ENCODE data around the gene C10orf95.
A peak's percentile ranks its signal among the peaks of the same experiment; 100 is the strongest.

Gene C10orf95

DNA sequence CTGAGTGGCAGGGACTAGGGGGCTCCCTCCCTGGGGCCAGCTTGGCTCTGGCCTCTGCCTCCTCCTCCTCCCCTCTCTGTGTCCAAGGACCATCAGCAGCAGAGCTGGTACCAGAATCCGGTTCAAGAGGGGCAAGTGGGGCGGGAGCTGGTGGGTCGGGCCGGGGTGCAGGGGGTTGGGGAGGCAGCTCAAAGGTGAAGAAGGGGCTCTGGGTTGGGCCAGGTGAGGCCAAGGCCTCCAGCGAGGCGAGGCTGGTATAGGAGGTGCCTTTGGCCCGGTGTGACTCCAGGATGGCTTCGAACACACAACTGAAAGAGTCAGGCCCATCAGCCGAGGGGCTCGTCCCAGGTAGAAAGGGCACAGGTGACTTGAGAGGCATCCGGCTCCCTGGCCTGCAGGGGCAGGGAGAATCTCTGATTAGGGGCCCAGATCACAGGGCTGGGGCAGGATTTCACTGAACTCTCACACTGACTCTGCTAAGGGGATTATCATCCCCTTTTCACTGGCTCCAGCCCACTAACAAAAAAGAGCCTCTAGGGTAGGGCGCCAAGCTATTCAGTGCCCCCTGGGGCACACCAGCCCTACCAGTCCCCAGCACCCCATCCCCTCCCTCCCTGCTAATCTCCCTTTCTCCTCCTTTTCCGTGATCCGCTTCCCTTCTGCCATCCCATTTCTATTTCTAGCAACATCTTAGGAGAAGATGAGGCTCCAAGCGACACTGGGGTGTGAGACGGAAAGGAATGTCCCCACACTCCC, 37.4 kb downstream of the C10orf95 start:
- DNase-seq: no peak

- peak in 1 of 2 experiments; percentile 50 for DNase-seq
Observed at GRCh38 chr10:102413053-102413705, 38.2 kb downstream of the C10orf95 start.

DNA sequence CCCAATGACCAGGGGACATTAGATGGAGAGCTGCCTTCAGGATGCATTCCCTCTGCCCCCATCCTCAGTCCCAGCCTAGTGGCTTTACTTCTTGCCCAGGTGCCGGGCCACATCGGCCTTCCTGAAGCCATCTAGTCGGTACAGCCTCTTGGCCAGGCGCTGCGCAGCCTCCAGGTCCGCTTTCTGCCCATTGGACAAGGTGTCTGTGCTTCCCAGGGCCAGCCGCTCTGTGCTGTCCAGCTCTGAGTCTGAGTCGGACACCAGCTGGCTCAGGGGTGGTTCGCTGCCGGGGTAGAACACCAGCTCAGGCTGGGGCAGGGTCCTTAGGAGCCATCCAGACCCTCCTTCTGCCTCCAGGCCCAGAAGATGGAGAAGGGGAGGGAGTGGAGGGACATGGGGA, 39.0 kb downstream of the C10orf95 start:
- DNase-seq: no peak

DNA sequence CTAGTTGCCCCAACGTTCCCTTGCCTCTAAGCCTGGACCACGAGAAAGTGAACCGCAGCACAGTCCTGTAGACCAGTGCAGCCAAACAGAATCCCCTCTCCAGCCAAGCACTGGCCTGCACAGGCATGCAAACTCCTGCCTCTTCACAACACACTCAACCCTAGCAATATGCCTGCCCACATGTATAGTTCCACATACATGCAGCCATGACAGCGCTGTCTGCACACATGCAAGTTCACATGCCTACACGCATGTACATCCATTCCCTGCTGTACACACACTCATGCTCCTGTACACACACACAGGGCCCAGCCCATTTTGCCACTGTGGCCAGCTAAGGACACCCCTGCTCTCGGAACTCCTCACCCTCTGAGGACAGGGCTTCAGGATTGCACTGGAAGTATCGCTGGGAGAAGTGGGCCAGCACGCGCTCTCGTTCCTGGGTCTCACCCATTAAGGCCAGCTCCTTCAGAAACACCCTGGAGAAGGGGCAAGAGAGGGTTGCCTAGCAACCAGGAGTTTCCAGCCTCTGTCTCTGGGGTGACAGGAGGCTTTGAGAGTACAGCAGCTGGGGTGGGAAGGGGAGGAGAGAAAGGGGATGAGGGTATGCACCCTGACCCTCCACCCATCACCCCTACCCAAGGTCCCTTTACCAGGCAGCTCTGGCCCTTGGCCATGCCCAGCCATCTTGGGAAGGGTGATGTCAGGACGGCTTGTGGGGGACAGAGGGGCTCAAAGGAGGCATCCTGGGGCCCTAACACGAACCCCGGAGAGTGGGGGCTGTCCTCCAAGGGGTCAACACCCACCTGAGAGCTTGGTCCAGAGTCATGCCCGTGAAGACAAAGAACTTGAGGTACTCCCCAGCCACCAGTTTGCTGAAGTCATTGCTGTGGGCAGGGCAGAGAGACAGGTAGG, 39.7 kb downstream of the C10orf95 start:
- DNase-seq: no peak

- peak; percentile 74 to 83 for DNase-seq
Observed at GRCh38 chr10:102410429-102411073, 40.8 kb downstream of the C10orf95 start.

DNA sequence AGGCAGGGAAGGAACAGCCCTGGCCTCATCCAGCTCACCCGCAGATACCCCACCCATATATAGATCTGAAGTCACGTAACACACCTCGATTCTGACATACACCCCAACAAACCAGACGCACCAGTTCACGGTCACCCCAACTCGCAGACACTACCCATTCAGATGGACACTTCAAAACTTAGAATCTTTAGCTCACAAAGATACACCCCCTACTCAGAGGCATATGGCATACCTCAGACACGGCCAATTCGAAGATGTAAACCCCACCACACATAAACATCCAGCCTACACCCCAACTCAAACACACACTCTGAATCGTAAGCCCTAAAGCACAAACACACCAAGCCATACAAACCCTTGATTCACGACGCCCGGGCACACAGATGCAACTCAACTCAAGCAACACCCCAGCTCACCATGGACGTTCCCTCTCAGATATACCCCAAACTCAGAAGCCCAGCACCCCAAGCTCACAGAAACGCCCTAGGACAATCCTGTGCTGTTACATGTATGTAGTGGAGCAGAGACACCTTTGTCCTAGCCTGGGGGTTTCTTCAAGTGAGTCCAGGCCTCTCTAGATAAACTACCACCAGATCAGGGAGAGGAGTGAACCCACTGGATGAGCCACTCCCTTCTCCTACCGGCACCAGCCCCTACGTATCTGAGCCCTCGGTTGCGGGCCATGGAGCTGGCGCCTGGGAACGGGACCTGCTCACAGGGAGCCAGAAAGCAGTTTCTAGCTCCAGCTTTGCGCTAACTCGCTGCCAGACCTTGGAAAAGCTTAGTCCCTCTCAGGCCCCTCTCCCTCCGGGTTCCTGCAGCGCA, 41.5 kb downstream of the C10orf95 start:
- no peak for DNase-seq

DNA sequence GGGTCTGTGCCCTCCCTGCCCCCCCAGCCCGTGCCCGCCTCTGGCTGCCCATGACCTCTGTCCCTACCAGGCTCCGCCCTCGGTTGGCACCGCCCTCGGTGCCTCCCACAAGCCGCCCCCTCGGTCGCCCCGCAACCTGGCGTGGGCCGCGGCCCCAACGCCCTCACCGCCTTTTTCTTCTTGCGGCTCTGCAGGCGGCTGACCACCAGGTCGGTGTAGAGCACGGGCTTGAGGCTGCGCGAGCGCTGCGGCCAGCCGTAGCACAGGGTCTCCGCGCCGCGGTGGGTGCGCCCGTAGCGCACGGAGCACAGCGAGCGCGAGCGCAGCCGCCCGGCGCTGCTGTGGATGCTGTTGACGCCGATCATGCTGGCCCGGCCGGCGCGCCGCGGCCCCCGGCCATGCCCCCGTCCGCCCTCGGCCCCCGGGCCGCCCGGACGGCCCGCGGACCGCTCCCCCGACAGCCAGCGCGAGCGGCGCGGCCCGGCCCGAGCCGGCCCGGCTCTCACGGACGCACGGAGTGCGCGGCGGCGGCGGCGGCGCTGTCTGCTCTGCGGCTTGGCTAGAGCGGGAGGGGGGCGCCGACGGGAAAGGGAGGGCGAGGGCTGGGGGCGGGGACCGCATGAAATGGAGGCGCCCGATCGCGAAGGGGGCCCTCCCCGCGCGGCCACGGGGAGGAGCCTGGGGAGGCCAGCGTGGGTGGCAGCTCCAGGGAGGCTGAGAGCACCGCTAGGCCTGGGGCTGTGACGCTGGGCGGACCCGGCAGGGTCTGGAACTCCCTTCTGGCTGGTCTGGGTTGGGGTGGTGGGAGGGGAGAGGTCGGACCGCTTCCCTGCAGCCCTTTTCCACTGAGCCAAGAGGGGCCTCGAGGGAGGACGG, 42.4 kb downstream of the C10orf95 start:
- peak; percentile 83 to 86 for DNase-seq

GRCh38 chr10:102408131-102408727, 43.1 kb downstream of the C10orf95 start:
- DNase-seq: no peak

DNA sequence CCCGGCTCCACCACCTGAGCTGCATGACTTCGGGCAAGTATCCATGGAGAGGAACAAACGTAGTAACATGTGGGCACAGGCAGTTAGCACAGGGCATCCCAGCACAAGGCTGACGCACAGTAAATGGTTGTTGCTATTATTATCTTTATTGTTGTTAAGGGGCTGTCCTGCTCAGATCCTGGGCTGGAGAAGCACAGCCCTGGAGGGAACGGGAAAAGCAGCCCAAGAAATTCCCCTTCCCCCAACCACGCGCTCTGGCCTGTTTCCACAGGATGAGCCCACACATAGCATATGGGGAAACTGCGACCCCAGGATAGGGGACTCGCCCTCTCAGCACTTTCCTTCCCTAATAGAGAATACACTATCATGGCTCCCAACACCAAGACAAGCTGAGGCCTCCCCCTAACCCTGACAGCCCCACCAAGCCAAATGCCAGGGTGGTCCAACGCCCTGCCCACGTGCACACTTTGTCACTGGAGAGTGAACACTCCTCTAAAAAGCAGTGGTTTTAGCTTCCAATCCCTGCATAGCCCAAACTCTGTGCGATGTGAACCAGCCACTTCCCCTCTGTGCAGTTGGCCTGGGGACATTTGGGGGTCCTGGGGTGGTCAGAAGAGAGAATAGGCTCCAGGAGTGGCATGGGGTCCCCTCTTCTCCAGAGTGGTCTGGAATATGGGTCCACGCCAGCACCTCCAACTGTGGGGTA, 43.8 kb downstream of the C10orf95 start:
- DNase-seq: no peak

DNA sequence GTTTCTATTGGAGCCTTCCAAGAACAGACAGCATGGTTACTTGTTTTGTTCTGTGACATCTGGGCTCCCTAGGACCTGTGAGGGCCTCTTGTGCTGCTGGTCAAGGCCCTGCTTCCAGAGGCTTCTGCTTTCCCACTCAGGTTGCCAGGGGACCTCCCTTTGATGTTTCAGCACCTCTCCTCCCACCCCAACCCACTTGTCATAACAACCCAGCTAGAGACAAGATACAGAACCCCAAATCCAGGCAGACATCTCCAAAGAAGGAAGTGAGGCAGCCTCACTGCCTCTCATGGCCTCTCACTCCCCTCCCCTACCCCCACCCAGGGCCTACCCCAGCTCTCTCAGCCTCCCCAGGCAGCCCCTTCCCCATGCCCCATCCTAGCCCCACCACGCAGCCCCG, 44.5 kb downstream of the C10orf95 start:
- DNase-seq: no peak

DNA sequence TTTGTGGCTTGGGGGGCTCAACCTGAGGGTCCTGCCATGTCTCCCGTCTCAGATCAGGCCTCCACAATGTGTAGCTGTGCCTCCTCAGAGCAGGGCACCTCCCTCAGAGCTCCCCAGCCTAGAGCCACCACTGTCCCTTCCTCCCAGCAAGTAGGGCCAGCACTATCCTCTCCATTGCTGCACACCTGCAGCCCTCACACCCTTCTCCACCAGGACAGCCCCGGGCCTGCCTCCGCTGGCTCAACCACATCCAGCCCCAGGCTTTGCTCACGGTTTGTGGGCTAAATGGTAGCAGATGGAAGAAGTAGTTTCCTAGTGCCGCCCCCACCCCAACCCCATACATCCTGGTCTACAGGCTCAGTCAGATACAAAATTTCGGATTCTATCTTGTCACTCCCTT, 45.7 kb downstream of the C10orf95 start:
- no peak for DNase-seq

GRCh38 chr10:102405108-102405571, 46.2 kb downstream of the C10orf95 start:
- no peak for DNase-seq

DNA sequence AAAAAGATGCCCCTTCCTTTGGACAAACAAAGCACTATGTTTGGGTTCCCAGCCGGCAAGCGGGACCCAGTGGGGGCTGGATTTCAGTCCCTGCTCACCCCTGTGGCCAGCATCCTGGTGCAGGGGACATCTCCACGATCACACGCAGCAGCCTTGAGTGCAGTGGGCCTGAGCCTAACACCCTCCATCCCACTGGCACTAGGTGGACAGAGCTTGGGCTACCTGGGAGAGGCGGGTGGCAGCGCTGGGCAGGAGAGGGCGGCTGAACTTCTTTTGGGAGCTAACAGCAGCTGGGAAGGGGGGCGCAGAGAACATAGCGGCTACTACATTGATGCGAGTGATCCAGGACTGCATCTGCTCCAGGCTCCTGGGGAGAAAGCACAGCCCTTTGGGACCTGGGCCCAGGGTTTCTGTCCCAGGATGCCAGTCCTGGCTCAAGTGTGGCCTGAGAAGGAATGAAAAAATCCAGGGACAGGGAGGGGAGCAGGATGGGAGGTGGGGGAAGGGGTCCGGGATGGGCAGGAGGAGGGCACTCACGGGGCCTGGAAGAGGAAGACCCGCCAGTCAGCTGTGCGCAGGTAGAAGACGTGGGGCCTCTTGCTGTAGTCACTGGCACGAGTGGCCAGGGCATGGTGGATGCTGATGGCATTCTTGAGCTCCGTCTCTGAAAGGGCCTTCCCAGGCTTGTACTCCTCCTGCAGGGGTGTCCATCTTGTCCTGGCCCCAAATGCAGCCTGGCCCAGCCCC, 46.8 kb downstream of the C10orf95 start:
- DNase-seq: no peak

DNA sequence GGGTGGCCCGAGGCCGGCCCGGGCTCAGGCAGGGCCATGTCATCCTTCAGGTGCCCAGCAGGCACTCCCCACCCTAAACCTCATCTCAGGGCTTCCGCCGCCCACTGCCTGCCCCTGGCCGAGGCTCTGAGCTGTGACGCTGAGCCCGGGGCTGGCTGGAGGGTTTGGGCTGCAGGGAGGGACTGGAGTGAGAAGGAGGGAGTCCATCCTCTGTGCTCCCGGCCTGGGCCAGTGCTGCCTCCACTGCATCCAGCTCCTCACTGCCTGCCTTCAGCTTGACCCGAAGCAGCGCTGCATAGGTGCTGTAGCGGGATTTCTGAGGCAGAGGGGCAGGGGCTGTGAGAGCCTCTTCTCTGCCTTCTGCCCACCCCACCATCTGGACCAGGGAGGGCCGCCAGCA, 48.2 kb downstream of the C10orf95 start:
- DNase-seq: no peak

- no peak for DNase-seq
Observed at GRCh38 chr10:102402512-102402896, 48.8 kb downstream of the C10orf95 start.

DNA sequence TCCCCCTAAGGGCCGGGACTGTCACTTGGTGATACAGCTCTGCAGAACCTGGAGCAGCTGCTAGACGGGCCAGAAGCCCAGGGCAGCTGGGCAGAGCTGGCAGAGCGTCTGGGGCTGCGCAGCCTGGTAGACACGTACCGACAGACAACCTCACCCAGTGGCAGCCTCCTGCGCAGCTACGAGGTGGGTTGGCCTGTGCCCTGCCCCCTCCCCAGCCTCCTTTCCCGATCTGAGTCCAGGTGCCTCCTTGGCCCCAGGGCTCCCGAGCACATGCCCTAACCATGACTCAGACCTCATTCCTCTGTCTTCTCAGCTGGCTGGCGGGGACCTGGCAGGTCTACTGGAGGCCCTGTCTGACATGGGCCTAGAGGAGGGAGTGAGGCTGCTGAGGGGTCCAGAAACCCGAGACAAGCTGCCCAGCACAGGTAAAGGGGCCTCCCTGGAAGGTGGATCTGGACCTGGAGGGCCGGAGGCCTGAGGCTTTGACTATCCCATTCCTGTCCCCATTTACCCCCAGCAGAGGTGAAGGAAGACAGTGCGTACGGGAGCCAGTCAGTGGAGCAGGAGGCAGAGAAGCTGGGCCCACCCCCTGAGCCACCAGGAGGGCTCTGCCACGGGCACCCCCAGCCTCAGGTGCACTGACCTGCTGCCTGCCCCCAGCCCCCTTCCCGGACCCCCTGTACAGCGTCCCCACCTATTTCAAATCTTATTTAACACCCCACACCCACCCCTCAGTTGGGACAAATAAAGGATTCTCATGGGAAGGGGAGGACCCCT, 49.4 kb downstream of the C10orf95 start:
- no peak for DNase-seq

DNA sequence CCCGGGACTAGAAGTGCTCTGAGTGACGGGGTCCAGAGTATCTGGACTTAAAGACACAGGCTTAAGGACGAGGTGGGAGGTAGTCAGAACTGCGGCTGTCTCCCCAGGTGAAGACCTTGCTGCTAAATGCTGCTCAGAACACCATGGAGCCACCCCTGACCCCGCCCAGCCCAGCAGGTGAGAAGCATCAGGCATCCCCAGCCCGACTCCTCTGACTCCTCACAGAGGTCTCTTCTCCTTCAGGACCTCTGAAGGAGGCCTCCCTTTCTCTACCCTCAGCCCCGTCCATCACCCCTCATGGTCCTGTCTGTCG, 50.0 kb downstream of the C10orf95 start:
- no peak for DNase-seq

DNA sequence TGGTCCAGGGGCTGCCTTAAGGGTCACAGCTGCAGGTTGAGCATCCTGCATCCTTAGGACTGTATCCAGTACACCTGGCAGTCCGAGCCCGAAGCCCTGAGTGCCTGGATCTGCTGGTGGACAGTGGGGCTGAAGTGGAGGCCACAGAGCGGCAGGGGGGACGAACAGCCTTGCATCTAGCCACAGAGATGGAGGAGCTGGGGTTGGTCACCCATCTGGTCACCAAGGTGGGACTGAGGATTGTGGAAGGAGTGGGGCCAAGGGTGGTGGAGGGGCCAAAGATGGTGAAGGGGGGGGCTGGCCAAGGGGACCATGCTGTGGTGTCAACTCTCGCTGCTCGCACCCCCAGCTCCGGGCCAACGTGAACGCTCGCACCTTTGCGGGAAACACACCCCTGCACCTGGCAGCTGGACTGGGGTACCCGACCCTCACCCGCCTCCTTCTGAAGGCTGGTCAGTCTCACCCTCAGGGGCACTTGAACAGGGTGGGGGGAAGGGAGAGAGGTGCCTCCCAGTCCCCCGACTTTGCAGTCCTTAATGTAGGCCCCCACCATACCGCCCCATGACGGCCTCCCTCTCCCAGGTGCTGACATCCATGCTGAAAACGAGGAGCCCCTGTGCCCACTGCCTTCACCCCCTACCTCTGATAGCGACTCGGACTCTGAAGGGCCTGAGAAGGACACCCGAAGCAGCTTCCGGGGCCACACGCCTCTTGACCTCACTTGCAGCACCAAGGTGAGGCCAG, 50.6 kb downstream of the C10orf95 start:
- no peak for DNase-seq

Measured in stimulated activated CD4-positive, alpha-beta T cell treated with anti-CD3 and anti-CD28 coated beads, Interleukin-4, amount 100 ng/mL, for 4 hours (primary cell).